ENCODE results near the gene SSH2. TPM values are rescaled to one million over a fixed set of nuclear protein-coding genes. Genes with fewer than 3 reads are reported as not detected.

SSH2 gene
- total RNA-seq, 4 donors from 2014 or later, result 14.7 to 33.6 (median 22.2) TPM

- WGBS, result 82% methylated on average over 6 of the region's 10 CpGs
- no peak overlapping the region for H3K4me3 ChIP-seq
- H3K27me3 ChIP-seq, result no peaks in the 10 kb centered on the region
- TF ChIP-seq CTCF (IDR thresholded peaks at IDR 0.05), result no peak
- TF ChIP-seq POLR2A (IDR thresholded peaks at IDR 0.05), result no peak
- no peak for TF ChIP-seq EP300 (IDR thresholded peaks at IDR 0.05)
- no peak for TF ChIP-seq POLR2AphosphoS5 (IDR thresholded peaks at IDR 0.05)
- no peak for DNase-seq (ENCODE audit: low spot score in 2 of 2)
- peaks cover 82% of the 10 kb centered on the region for H3K4me1 ChIP-seq
- no peak overlapping the region for H3K27ac ChIP-seq
- no peaks in the 10 kb centered on the region for H3K9me3 ChIP-seq
- peaks cover 31% of the 10 kb centered on the region for H3K36me3 ChIP-seq
Measured at GRCh38 chr17:29582254-29582765, 347.7 kb downstream of the SSH2 start.

GRCh38 chr17:29581583-29582253, 348.3 kb downstream of the SSH2 start:
- H3K9me3 ChIP-seq, result no peaks in the 10 kb centered on the region
- peak overlapping the region; percentile 47 for H3K27ac ChIP-seq
- peaks cover 76% of the 10 kb centered on the region for H3K4me1 ChIP-seq
- DNase-seq (ENCODE audit: low spot score in 2 of 2), result peak in 1 of 2 donors; percentile 67
- TF ChIP-seq CTCF (IDR thresholded peaks at IDR 0.05), result no peak
- no peak for TF ChIP-seq POLR2AphosphoS5 (IDR thresholded peaks at IDR 0.05)
- no peak for TF ChIP-seq EP300 (IDR thresholded peaks at IDR 0.05)
- TF ChIP-seq POLR2A (IDR thresholded peaks at IDR 0.05), result no peak
- H3K4me3 ChIP-seq, result no peak overlapping the region
- 46% methylated on average over 8 of the region's 20 CpGs for WGBS
- H3K36me3 ChIP-seq, result peaks cover 37% of the 10 kb centered on the region
- H3K27me3 ChIP-seq, result no peaks in the 10 kb centered on the region

GRCh38 chr17:29579866-29580771, 349.9 kb downstream of the SSH2 start:
- H3K4me1 ChIP-seq, result peaks cover 61% of the 10 kb centered on the region
- no peaks in the 10 kb centered on the region for H3K27me3 ChIP-seq
- TF ChIP-seq POLR2A (IDR thresholded peaks at IDR 0.05) (no peak), EP300 (IDR thresholded peaks at IDR 0.05) (no peak), POLR2AphosphoS5 (IDR thresholded peaks at IDR 0.05) (peak in 2 of 3 donors; percentile 55 to 63), CTCF (IDR thresholded peaks at IDR 0.05) (peak; percentile 88 to 89)
- no peak overlapping the region for H3K4me3 ChIP-seq
- 56% methylated on average over 14 of the region's 15 CpGs for WGBS
- no peak overlapping the region for H3K27ac ChIP-seq
- H3K9me3 ChIP-seq, result no peaks in the 10 kb centered on the region
- peak; percentile 86 to 89 for DNase-seq (ENCODE audit: low spot score in 2 of 2)
- peaks cover 53% of the 10 kb centered on the region for H3K36me3 ChIP-seq

- Histone ChIP-seq H3K9me3 (no peaks in the 10 kb centered on the region), H3K4me1 (peaks cover 48% of the 10 kb centered on the region), H3K27ac (no peak overlapping the region)
Measured at GRCh38 chr17:29578626-29579485, 351.2 kb downstream of the SSH2 start.

More at GRCh38 chr17:29578626-29579485, 351.2 kb downstream of the SSH2 start:
- DNase-seq (ENCODE audit: low spot score in 2 of 2), result no peak
- peaks cover 64% of the 10 kb centered on the region for H3K36me3 ChIP-seq
- no peak for TF ChIP-seq POLR2A (IDR thresholded peaks at IDR 0.05)
- no peak for TF ChIP-seq EP300 (IDR thresholded peaks at IDR 0.05)
- no peak for TF ChIP-seq POLR2AphosphoS5 (IDR thresholded peaks at IDR 0.05)
- TF ChIP-seq CTCF (IDR thresholded peaks at IDR 0.05), result no peak
- no peaks in the 10 kb centered on the region for H3K27me3 ChIP-seq
- no peak overlapping the region for H3K4me3 ChIP-seq
- 90% methylated on average over 13 of the region's 14 CpGs for WGBS
